Activated CD8-positive, alpha-beta memory T cell treated with anti-CD3 and anti-CD28 coated beads for 4 hours (primary cell): ENCODE results near the gene AGO4.
"Not testable (repeated sequence)": the region's sequence is repeated elsewhere in the genome, so short reads cannot be mapped to it uniquely, and the experiment has no call there.

Experiments
- DNase-seq, 2 donors: peaks; one replicate each; pipeline ENCODE4 v3.0.0-alpha.2; 2020; ENCODE audit warnings: low read depth in 2 of 2

Gene AGO4

GRCh38 chr1:35863881-35864625 is 56.2 kb downstream of the AGO4 start:
- no peak for DNase-seq

DNA sequence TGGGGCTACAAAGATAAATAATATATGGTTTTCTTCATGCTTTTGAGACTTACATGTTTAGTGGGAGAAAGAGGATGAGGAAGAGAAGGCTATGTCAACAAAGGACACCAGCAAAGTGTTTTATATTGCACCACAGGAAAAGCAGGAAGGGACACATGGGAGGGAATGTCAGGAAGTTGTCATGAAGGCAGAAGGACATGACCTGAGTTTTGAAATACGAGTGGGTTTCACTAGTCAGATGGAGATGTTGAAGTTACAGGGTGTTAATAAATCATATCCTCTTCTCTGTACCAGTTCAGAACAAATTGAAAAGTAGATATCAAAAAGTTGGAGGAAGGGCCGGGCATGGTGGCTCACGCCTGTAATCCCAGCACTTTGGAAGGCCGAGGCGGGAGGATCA is 57.0 kb downstream of the AGO4 start:
- DNase-seq = no peak

- no peak for DNase-seq
These were observed 59.2 kb downstream of the AGO4 start for GRCh38 chr1:35866991-35867390.

- DNase-seq = not testable (repeated sequence)
These were observed 61.6 kb downstream of the AGO4 start for GRCh38 chr1:35869245-35869950.

- no peak for DNase-seq
These were observed 63.0 kb downstream of the AGO4 start for GRCh38 chr1:35870651-35871309.

DNA sequence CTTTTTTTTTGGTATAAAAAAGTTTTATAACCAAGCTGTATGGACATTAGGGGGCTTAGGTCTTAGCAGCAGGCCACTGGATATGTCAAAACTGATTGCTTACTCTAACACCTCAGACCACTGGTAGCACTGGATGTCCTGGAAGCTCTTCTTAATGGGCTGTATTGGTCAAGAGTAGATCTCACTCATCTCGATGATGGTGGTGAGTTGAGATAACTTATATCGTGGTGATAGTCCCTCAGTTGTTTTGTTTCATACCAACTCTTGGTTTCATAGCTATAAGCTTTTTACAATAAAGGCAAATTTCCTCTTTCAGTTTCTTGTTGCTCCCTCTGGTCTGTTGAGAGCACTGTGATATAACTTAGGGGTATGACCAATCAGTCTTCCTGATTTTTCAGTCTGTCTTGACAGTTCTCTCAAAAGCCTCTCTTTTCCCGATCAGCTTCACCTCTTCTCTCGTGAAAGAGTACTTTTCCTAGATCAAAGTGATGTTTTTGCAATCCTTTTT is 65.5 kb downstream of the AGO4 start:
- no peak for DNase-seq

DNA sequence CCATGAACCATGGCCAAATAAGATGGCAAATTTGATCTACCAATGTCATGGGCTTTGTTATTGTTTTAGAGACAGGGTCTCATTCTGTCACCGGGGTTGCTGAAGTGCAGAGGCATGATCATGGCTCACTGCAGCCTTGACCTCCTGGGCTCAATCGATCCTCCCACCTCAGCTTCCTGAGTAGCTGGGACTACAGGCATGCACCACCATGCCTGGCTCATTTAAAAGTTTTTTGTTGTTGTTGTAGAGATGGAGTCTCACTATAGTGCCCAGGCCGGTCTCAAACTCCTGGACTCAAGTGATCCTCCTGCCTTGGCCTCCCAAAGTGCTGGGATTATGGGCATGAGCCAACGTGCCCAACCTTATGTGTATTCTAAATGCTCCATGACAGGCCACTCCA is 66.3 kb downstream of the AGO4 start:
- DNase-seq = not testable (repeated sequence)

GRCh38 chr1:35876988-35877387 is 69.2 kb downstream of the AGO4 start:
- DNase-seq = no peak

- DNase-seq = no peak
These were observed 74.0 kb downstream of the AGO4 start for GRCh38 chr1:35881850-35882273.

DNA sequence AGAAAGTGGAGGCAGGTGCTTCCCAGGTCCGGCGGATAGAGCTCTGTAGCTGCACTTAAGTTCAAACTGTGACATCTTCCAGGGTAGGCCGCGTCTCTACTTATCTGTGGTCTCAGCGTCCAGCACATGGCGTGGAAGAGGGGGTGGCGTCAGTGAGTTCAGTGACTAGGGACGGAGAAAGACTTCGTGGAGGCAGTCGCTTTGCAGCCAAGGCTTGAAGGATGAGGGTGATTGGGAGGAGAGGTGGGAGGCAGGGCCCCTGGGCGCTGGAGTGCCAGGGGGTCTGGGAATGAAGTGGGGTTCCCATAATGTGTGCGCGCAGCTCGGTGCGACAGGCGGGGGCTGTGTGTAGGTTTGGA is 74.7 kb downstream of the AGO4 start:
- DNase-seq = no peak

DNA sequence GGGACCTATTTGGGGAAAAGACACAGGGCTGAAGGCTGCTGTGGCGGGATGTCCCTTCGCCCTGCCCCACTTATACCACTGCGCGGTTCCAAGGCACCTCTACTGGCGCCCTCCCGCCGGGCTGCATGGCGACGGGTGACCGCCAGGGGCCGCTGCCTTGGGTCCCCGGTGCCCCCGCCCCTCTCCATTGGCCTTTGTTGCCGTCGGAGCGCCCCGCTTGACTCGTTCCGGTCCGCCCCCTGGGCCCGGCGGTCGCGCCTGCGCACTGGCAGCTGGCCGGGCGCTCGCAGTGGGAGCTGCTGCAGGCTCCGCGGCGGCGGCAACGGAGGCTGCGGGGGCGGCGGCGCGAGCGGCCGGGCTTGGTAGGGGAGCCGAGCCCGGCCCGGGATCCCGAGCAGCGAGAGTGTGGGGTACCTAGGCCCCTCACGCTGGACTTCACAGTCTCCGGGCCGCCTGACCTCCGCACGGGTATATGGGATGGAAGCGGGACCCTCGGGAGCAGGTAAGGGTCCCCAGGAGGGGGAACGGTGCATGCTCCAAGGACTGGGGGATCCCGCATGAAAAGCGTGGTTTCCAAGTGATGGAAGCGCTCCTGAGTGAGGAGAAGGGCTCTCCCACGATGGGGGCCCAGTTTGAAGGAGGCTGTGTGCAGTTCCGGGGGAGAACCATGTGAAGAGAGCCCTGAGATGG is 75.3 kb downstream of the AGO4 start, which contains the start of gene AGO1:
Gene AGO1 (plus strand): TSS at position 265 of the 690 bp plus-strand sequence. CDS start 213 bp downstream, at position 478.
- DNase-seq = peak; percentile 93 to 94

DNA sequence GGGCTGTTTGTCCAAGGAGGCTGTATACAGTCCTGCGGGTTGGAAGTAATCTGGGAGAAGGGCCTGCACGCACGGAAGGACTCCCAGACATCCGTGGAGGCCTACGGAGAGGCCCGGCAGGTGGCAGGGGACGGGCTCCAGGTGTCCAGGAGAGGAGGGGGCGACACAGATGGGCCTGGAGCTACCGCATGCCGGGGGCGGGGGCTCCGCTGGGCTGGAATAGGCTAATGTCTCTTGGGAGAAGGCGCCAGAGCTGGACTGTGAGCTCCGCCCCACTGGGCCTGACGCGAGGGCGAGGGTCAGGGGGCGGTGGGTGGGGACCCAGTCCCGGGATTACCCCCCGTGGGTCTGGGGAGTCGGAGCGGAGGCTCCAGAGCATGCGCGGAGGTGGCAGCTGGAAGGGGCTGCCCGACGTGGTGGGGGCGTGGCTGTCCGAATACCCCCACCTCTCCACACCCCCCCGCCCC is 75.9 kb downstream of the AGO4 start:
- no peak for DNase-seq

DNA sequence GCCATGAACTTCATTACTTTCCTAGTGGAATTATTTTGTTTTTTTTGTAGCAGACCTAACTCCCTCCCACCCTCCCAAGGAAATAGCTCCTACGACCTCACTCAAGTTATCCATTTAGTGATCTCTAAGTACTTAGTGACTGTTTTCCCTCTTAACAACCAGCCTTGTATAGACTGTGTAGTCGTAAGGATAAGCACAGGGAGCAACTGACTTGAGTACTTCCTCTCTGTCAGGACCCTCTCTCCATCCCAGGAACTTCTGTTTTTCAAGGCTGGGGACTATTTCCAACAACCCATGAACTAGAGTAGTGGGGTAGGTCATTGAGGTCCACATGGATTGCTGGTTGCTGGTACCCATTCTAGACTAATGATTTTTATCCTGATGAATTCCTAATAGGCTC is 77.1 kb downstream of the AGO4 start:
- no peak for DNase-seq

- no peak for DNase-seq
These were observed 78.2 kb downstream of the AGO4 start for GRCh38 chr1:35885961-35886558.

DNA sequence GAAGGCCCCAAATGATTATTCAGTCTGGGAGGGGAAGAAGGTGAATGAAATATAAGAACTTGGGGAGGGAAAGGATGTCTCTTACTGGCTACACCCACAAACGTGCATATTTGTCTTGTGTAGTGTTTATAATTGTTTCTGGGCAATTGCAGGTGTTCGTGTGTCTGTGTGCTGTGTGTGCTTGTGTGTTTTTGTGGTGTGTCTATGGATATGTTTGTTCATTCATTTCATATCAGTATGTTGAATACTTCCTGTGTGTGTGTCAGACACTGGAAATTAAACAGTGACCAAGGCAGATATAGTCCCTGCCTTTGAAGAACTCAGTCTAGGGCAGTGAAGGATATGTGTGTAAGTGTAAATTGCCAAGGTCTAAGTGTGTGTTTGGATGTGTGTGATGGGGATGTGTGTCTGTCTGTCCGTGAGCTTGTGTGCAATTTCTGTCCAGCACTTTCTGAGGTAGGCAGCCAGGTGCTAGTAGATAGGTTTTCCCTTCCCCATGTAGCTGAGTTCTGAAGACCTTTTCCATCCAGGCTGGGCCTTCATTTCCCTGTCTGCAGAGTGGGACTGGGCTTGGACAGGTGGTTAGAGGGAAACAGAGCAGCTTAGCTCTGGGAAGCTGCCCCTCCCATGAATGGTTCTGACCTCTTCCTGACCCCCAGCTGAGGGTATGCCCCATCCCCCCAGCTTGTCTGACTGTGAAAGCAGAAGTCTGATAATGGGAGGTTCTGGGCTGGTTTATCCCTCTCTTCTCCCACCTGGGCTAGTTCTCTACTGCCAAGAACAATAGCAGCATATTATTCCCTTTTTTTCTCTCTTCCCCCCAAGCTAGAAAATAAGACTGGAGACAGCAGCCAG is 79.0 kb downstream of the AGO4 start:
- DNase-seq = no peak

- DNase-seq = no peak
These were observed 79.7 kb downstream of the AGO4 start for GRCh38 chr1:35887508-35887907.

- no peak for DNase-seq
These were observed 80.4 kb downstream of the AGO4 start for GRCh38 chr1:35888255-35888654.

DNA sequence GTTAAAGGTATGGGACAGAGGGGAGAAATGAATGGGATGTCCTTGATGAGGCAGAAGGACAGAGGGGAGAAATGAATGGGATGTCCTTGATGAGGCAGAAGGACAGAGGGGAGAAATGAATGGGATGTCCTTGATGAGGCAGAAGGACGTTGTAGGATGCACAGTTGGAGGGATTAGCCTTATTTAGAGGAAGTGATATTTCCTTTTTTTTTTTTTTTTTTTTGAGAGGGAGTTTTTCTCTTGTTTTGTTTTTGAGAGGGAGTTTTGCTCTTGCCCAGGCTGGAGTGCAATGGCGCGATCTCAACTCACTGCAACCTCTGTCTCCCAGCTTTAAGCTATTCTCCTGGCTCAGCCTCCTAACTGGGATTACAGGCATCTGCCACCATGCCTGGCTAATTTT is 81.2 kb downstream of the AGO4 start:
- DNase-seq = not testable (repeated sequence)

GRCh38 chr1:35893051-35893879 is 85.4 kb downstream of the AGO4 start:
- DNase-seq = no peak

DNA sequence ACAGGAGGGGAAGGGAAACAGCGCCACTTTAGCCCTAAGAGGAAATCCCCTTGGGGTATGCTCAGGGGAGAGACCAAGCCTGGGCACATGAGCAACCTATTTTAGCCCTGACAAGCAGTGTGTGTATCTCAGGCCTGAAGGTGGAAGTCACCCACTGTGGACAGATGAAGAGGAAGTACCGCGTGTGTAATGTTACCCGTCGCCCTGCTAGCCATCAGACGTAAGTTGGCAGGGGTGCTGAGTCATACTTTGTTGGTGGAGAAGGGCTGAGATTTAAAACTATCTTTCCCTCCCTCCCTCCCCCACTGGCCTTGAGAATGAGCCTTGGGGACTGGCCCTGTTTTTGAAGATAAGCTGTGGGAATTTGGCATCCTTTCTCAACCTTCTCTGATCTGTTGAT is 86.4 kb downstream of the AGO4 start:
- DNase-seq = no peak
